H9 (cell line): ENCODE results near the gene EFNB2. TPM values are rescaled to one million over a fixed set of nuclear protein-coding genes. Genes with fewer than 3 reads are reported as not detected.
A peak's percentile ranks its signal among the peaks of the same experiment; 100 is the strongest.

ENCODE experiments used
- DNase-seq: peaks from one replicate; pipeline ENCODE4 v3.0.0-alpha.2; 2017
- H2AFZ ChIP-seq: one replicate; pipeline ENCODE4 v1.6.1; 2013; ENCODE audit warnings: mild to moderate bottlenecking, low read length, control low read depth, moderate library complexity
- H2AK5ac ChIP-seq: 2 replicates; pipeline ENCODE4 v1.6.1; 2013; ENCODE audit warnings: low read length, control low read depth, mixed read lengths; ENCODE audit not compliant: insufficient read length
- H2BK120ac ChIP-seq: one replicate; pipeline ENCODE4 v1.6.1; 2013; ENCODE audit warnings: low read depth, mild to moderate bottlenecking, low read length, control low read depth, inconsistent platforms; ENCODE audit not compliant: poor library complexity, severe bottlenecking
- H2BK12ac ChIP-seq: 2 replicates; pipeline ENCODE4 v1.6.1; 2013; ENCODE audit warnings: low read length, control low read depth, mixed read lengths, low read depth; ENCODE audit not compliant: insufficient read length
- H2BK15ac ChIP-seq: 2 replicates; pipeline ENCODE4 v1.6.1; 2013; ENCODE audit warnings: low read depth, low read length, control low read depth
- H2BK20ac ChIP-seq: one replicate; pipeline ENCODE4 v1.6.1; 2013; ENCODE audit warnings: low read depth, mild to moderate bottlenecking, low read length, control low read depth, inconsistent platforms; ENCODE audit not compliant: poor library complexity, severe bottlenecking
- H2BK5ac ChIP-seq: 2 replicates; pipeline ENCODE4 v1.6.1; 2013; ENCODE audit warnings: low read length, control low read depth, mixed read lengths; ENCODE audit not compliant: insufficient read length
- H3K14ac ChIP-seq: 2 replicates; pipeline ENCODE4 v1.6.1; 2013; ENCODE audit warnings: low read length, control low read depth; ENCODE audit not compliant: insufficient read depth
- H3K18ac ChIP-seq: 2 replicates; pipeline ENCODE4 v1.6.1; 2013; ENCODE audit warnings: low read depth, mild to moderate bottlenecking, mixed read lengths, low read length, control low read depth; ENCODE audit not compliant: insufficient read length
- H3K23ac ChIP-seq: 2 replicates; pipeline ENCODE4 v1.6.1; 2013; ENCODE audit warnings: low read length, control low read depth, mixed read lengths, low read depth; ENCODE audit not compliant: insufficient read length
- H3K23me2 ChIP-seq: 2 replicates; pipeline ENCODE4 v1.6.1; 2013; ENCODE audit warnings: low read depth, mild to moderate bottlenecking, mixed read lengths, low read length, control low read depth; ENCODE audit not compliant: insufficient read length, poor library complexity, severe bottlenecking
- H3K27ac ChIP-seq: 2 replicates; pipeline ENCODE4 v1.5.1; 2013; ENCODE audit warnings: low read length, control low read depth, mixed read lengths, low read depth; ENCODE audit not compliant: insufficient read length
- H3K27me3 ChIP-seq: 2 replicates; pipeline ENCODE4 v1.6.1; 2013; ENCODE audit warnings: low read length, control low read depth, inconsistent platforms; ENCODE audit not compliant: insufficient read depth
- H3K4ac ChIP-seq: 2 replicates; pipeline ENCODE4 v1.6.1; 2013; ENCODE audit warnings: low read depth, mild to moderate bottlenecking, control low read depth, inconsistent platforms, low read length, moderate library complexity
- H3K4me1 ChIP-seq: 2 replicates; pipeline ENCODE4 v1.6.1; 2013; ENCODE audit warnings: low read length, control low read depth, inconsistent platforms; ENCODE audit not compliant: insufficient read depth
- H3K4me2 ChIP-seq: 2 replicates; pipeline ENCODE4 v1.6.1; 2013; ENCODE audit warnings: low read length, control low read depth, mixed read lengths; ENCODE audit not compliant: insufficient read length, insufficient read depth
- H3K56ac ChIP-seq: 2 replicates; pipeline ENCODE4 v1.6.1; 2013; ENCODE audit warnings: low read depth, mild to moderate bottlenecking, mixed read lengths, low read length, control low read depth; ENCODE audit not compliant: insufficient read length
- H3K79me1 ChIP-seq: 2 replicates; pipeline ENCODE4 v1.6.1; 2013; ENCODE audit warnings: low read depth, mild to moderate bottlenecking, moderate library complexity, low read length, control low read depth, inconsistent platforms; ENCODE audit not compliant: insufficient read depth, poor library complexity, severe bottlenecking
- H3K79me2 ChIP-seq: 2 replicates; pipeline ENCODE4 v1.6.1; 2013; ENCODE audit warnings: low read length, control low read depth, inconsistent platforms; ENCODE audit not compliant: insufficient read depth
- H3K9ac ChIP-seq: 2 replicates; pipeline ENCODE4 v1.6.1; 2013; ENCODE audit warnings: low read length, control low read depth, mixed read lengths; ENCODE audit not compliant: insufficient read length; ENCODE audit errors: extremely low read depth
- H3K9me3 ChIP-seq: one replicate; pipeline ENCODE4 v1.6.1; 2013; ENCODE audit warnings: low read depth, low read length, inconsistent platforms; ENCODE audit not compliant: control insufficient read depth
- H3T11ph ChIP-seq: one replicate; pipeline ENCODE4 v1.6.1; 2013; ENCODE audit warnings: mild to moderate bottlenecking, low read length, control low read depth, inconsistent platforms
- H4K20me1 ChIP-seq: one replicate; pipeline ENCODE4 v1.6.1; 2013; ENCODE audit not compliant: control insufficient read depth, insufficient read length, insufficient read depth
- H4K5ac ChIP-seq: 2 replicates; pipeline ENCODE4 v1.6.1; 2013; ENCODE audit warnings: low read depth, mild to moderate bottlenecking, mixed read lengths, low read length, control low read depth; ENCODE audit not compliant: insufficient read length
- H4K8ac ChIP-seq: replicated peaks from 2 replicates; pipeline ENCODE4 v1.6.1; 2013; ENCODE audit warnings: low read length, control low read depth, mixed read lengths, low read depth; ENCODE audit not compliant: insufficient read length
- H4K91ac ChIP-seq: 2 replicates; pipeline ENCODE4 v1.6.1; 2013; ENCODE audit warnings: low read depth, mild to moderate bottlenecking, moderate library complexity, mixed read lengths, low read length, control low read depth; ENCODE audit not compliant: insufficient read length
- H3K27ac Mint-ChIP-seq, 3 experiments: 2 replicates in 2 of 3; 3 replicates in 1 of 3; pipeline ENCODE4 v1.8.0; 2020 to 2021; ENCODE audit warnings: mixed read lengths in 3 of 3, mild to moderate bottlenecking in 1 of 3, moderate library complexity in 1 of 3
- H3K27me3 Mint-ChIP-seq: 2 replicates; pipeline ENCODE4 v1.8.0; 2021; ENCODE audit warnings: low read depth, mild to moderate bottlenecking, moderate library complexity, mixed read lengths
- H3K36me3 Mint-ChIP-seq, 3 experiments: 2 replicates in 2 of 3; 3 replicates in 1 of 3; pipeline ENCODE4 v1.8.0; 2020 to 2021; ENCODE audit warnings: low read depth in 3 of 3, mixed read lengths in 3 of 3; ENCODE audit not compliant: insufficient read depth in 1 of 3
- H3K4me1 Mint-ChIP-seq, 2 experiments: 2 replicates each; pipeline ENCODE4 v1.8.0; 2020; ENCODE audit warnings: mixed read lengths in 2 of 2
- H3K4me3 Mint-ChIP-seq, 2 experiments: 2 replicates in 1 of 2; 3 replicates in 1 of 2; pipeline ENCODE4 v1.8.0; 2020 to 2021; ENCODE audit warnings: mild to moderate bottlenecking in 2 of 2, mixed read lengths in 2 of 2, moderate library complexity in 1 of 2
- H3K9me3 Mint-ChIP-seq, 2 experiments: 2 replicates in 1 of 2; 3 replicates in 1 of 2; pipeline ENCODE4 v1.8.0; 2020; ENCODE audit warnings: mild to moderate bottlenecking in 2 of 2, mixed read lengths in 2 of 2, moderate library complexity in 1 of 2
- WGBS: extraction: QIAGEN DNeasy Blood & Tissue Kit; methylation state at CpG from one replicate; pipeline ENCODE4 v1.1.7; 2013; ENCODE audit warnings: missing lambda C conversion rate, low lambda C conversion rate, mixed read lengths; ENCODE audit not compliant: insufficient read length; ENCODE audit errors: extremely low coverage; 5-methylcytosine and 5-hydroxymethylcytosine counted together
- total RNA-seq: library from RNA; stranded (reverse); gene quantifications from 2 replicates; pipeline ENCODE4 v1.2.1, GENCODE V29; 2021
- TF ChIP-seq, protein P1 (sequence below): fragments of 200-600 bp; sonication (generic); conservative IDR thresholded peaks from 3 replicates; pipeline ENCODE4 v1.8.0; 2021; ENCODE audit warnings: antibody characterized with exemption, mild to moderate bottlenecking

EFNB2 gene
- total RNA-seq, 1 experiment from 2014 or later = 12.7 TPM

DNA sequence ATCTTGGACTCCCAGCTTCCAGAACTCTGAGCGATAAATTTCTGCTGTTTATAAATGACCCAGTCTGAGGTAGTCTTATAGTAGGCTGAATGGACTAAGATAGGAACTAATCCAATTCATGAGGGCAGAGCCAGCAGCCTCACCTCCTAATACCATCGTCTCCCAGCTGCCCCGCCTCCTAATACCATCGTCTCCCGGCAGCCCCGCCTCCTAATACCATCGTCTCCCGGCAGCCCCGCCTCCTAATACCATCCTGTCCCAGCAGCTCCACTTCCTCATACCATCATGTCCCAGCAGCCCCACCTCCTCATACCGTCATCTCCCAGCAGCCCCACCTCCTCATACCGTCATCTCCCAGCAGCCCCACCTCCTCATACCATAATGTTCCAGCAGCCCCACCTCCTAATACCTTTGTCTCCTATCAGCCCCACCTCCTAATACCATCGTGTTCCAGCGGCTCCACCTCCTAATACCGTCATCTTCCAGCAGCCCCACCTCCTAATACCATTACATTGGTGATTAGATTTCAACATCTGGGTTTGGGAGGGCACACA, 34.9 kb upstream of the EFNB2 start:
- Histone ChIP-seq H2BK15ac (no peak overlapping the region), H3K18ac (no peak overlapping the region), H3K56ac (no peak overlapping the region), H3K79me1 (no peaks in the 10 kb centered on the region), H3K14ac (no peak overlapping the region), H2AK5ac (no peak overlapping the region), H2BK12ac (no peak overlapping the region), H3K9me3 (no peaks in the 10 kb centered on the region), H3K79me2 (peaks cover 21% of the 10 kb centered on the region), H3K23ac (no peak overlapping the region), H2AFZ (no peak overlapping the region), H3K27ac (no peak overlapping the region), H2BK120ac (no peak overlapping the region), H3K9ac (no peak overlapping the region), H4K8ac (no peak overlapping the region), H3K4me2 (no peak overlapping the region), H3K23me2 (peaks cover 14% of the 10 kb centered on the region), H3T11ph (no peak overlapping the region), H4K20me1 (no peaks in the 10 kb centered on the region), H3K4me1 (peaks cover 2% of the 10 kb centered on the region; the same call in 1 of the 2 replicates), H3K27me3 (no peaks in the 10 kb centered on the region), H4K91ac (no peak overlapping the region), H2BK5ac (no peak overlapping the region), H2BK20ac (no peak overlapping the region), H4K5ac (no peak overlapping the region), H3K4ac (no peak overlapping the region)
- H3K27ac Mint-ChIP-seq = peak overlapping the region; percentile 12 to 91 (median 85); a peak in 3 of 7 replicates
- H3K4me3 Mint-ChIP-seq = peak overlapping the region; percentile 14 to 49; a peak in 3 of 5 replicates
- peaks cover 5 to 9% (median 7%) of the 10 kb centered on the region in 3 experiments; a peak in 5 of 7 replicates for H3K36me3 Mint-ChIP-seq
- peaks cover 28 to 31% of the 10 kb centered on the region in 2 experiments for H3K4me1 Mint-ChIP-seq
- no peaks in the 10 kb centered on the region for H3K27me3 Mint-ChIP-seq
- WGBS = no CpG with 5 or more reads among the region's 14 CpGs
- DNase-seq = peak; percentile 97
- TF ChIP-seq, protein P1, sequence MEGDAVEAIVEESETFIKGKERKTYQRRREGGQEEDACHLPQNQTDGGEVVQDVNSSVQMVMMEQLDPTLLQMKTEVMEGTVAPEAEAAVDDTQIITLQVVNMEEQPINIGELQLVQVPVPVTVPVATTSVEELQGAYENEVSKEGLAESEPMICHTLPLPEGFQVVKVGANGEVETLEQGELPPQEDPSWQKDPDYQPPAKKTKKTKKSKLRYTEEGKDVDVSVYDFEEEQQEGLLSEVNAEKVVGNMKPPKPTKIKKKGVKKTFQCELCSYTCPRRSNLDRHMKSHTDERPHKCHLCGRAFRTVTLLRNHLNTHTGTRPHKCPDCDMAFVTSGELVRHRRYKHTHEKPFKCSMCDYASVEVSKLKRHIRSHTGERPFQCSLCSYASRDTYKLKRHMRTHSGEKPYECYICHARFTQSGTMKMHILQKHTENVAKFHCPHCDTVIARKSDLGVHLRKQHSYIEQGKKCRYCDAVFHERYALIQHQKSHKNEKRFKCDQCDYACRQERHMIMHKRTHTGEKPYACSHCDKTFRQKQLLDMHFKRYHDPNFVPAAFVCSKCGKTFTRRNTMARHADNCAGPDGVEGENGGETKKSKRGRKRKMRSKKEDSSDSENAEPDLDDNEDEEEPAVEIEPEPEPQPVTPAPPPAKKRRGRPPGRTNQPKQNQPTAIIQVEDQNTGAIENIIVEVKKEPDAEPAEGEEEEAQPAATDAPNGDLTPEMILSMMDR = no peak
- H3K9me3 Mint-ChIP-seq = peaks cover 0 to 3% of the 10 kb centered on the region in 2 experiments; a peak in 1 of 5 replicates
